Endothelial cell of umbilical vein (primary cell): ENCODE data around the gene ANKS1B.

Experiments used
- CTCF ChIP-seq, 2 donors: IDR thresholded peaks; 1 replicate in 1 of 2; 2 replicates in 1 of 2; pipeline ENCODE4 v1.5.1; 2011; ENCODE audit warnings: low read length in 2 of 2, mild to moderate bottlenecking in 2 of 2, moderate library complexity in 2 of 2, control low read depth in 1 of 2, inconsistent platforms in 1 of 2, low read depth in 1 of 2; ENCODE audit not compliant: insufficient read depth in 1 of 2; ENCODE audit errors: extremely low read depth in 1 of 2
- EZH2 ChIP-seq: IDR thresholded peaks from 2 replicates; pipeline ENCODE4 v1.6.1; 2012; ENCODE audit warnings: borderline replicate concordance, low read depth, mild to moderate bottlenecking, moderate library complexity, low read length, inconsistent platforms; ENCODE audit not compliant: severe bottlenecking
- FOS ChIP-seq: IDR thresholded peaks from 2 replicates; pipeline ENCODE4 v1.6.1; 2011; ENCODE audit warnings: mild to moderate bottlenecking, low read length, moderate library complexity, borderline replicate concordance; ENCODE audit not compliant: insufficient read depth
- POLR2AphosphoS5 ChIP-seq: IDR thresholded peaks from 2 replicates; pipeline ENCODE4 v1.6.1; 2012; ENCODE audit warnings: low read depth, mild to moderate bottlenecking, control low read depth, low read length, moderate library complexity; ENCODE audit not compliant: insufficient read depth

DNA sequence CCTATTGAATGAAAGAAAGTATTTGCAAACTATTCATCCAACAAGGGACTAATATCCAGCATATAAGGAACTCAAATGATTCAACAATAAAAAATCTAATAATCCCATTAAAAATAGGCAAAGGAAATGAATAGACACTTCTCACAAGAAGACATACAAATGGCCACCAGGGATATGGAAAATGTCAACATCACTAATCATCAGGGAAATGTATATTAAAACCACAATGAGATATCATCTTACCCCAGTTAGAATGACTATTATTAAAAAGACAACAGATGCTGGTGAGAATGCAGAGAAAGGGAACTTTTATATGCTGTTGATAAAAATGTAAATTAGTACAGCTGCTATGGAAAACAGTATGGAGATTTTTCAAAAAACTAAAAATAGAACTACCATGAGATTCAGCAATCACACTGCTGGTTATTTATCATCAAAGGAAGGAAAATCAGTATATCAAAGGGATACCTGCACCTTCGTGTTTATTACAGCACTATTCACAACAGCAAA, 247.9 kb downstream of the ANKS1B start:
- TF ChIP-seq CTCF (IDR thresholded peaks at IDR 0.05; ENCODE audit: extremely low read depth in 1 of 2, insufficient read depth in 1 of 2, low read depth in 1 of 2, low read length in 2 of 2) = no peak
- no peak for TF ChIP-seq EZH2
- TF ChIP-seq POLR2AphosphoS5 = no peak
- TF ChIP-seq FOS = no peak
